Caco-2 (cell line): ENCODE data around the gene SLC6A2. TPM values are rescaled to one million over a fixed set of nuclear protein-coding genes. Genes with fewer than 3 reads are reported as not detected.

Experiments used
- BruUV-seq: library from RNA; stranded (reverse); fragments of 400-500 nt; replicated peaks from 2 replicates; lab custom pipeline; 2021; lab: Mats Ljungman, UMichigan
- CTCF ChIA-PET: fragments of 300-600 bp; sonication (Branson Sonifier 250); formaldehyde crosslinking; loops from one replicate; lab custom pipeline; 2022; ENCODE audit warnings: antibody characterized with exemption; lab: Charles Lee
- POLR2A ChIA-PET: fragments of 300-600 bp; sonication (Branson Sonifier 250); formaldehyde crosslinking; loops from one replicate; lab custom pipeline; 2022; ENCODE audit warnings: antibody characterized with exemption; lab: Charles Lee
- DNase-seq, 2 experiments: peaks; one replicate each; pipeline versions ENCODE4 v3.0.0 to v3.0.0-alpha.2; 2020 to 2022
- H3K27me3 ChIP-seq: replicated peaks from 2 replicates; pipeline ENCODE4 v1.6.0; 2011; ENCODE audit warnings: low read length; ENCODE audit not compliant: control insufficient read depth, insufficient read depth
- H3K36me3 ChIP-seq: 2 replicates; pipeline ENCODE4 v1.5.1; 2011; ENCODE audit warnings: low read length; ENCODE audit not compliant: control insufficient read depth, insufficient read depth
- H3K4me1 ChIP-seq: fragments of 250-450 bp; sonication (Bioruptor Pico); 2 replicates; pipeline ENCODE4 v1.5.1; 2020; ENCODE audit warnings: mild to moderate bottlenecking
- H3K4me3 ChIP-seq: 2 replicates; pipeline ENCODE4 v1.5.1; 2011; ENCODE audit warnings: low read depth, mild to moderate bottlenecking, control low read depth, low read length
- H3K9me3 ChIP-seq: fragments of 250-450 bp; sonication (Bioruptor Pico); 2 replicates; pipeline ENCODE4 v1.5.1; 2020; ENCODE audit warnings: mild to moderate bottlenecking, moderate library complexity
- H3K27ac Mint-ChIP-seq: one replicate; pipeline ENCODE4 v1.8.0; 2022; ENCODE audit warnings: mixed read lengths; ENCODE audit not compliant: unreplicated experiment
- H3K27me3 Mint-ChIP-seq: one replicate; pipeline ENCODE4 v1.8.0; 2022; ENCODE audit warnings: mixed read lengths; ENCODE audit not compliant: insufficient read depth, unreplicated experiment
- H3K36me3 Mint-ChIP-seq: one replicate; pipeline ENCODE4 v1.8.0; 2022; ENCODE audit warnings: mild to moderate bottlenecking, mixed read lengths; ENCODE audit not compliant: insufficient read depth, unreplicated experiment
- H3K4me1 Mint-ChIP-seq: one replicate; pipeline ENCODE4 v1.8.0; 2022; ENCODE audit warnings: low read depth, mixed read lengths; ENCODE audit not compliant: unreplicated experiment
- H3K4me3 Mint-ChIP-seq: one replicate; pipeline ENCODE4 v1.8.0; 2022; ENCODE audit warnings: mild to moderate bottlenecking, moderate library complexity, mixed read lengths; ENCODE audit not compliant: unreplicated experiment
- H3K9me3 Mint-ChIP-seq: one replicate; pipeline ENCODE4 v1.8.0; 2022; ENCODE audit warnings: mixed read lengths; ENCODE audit not compliant: unreplicated experiment
- CTCF ChIP-seq, 2 experiments: fragments of 200-600 bp in 1 of 2; IDR thresholded peaks; 1 replicate in 1 of 2; 2 replicates in 1 of 2; pipeline versions ENCODE4 v1.5.1 to v1.8.0; 2011 to 2022; ENCODE audit warnings: antibody characterized with exemption in 1 of 2, control low read depth in 1 of 2, inconsistent platforms in 1 of 2, low read depth in 1 of 2, low read length in 1 of 2, mild to moderate bottlenecking in 1 of 2, moderate library complexity in 1 of 2; ENCODE audit not compliant: insufficient read depth in 1 of 2, severe bottlenecking in 1 of 2, unreplicated experiment in 1 of 2
- intact Hi-C: fragments of 100-400 bp; cut with micrococcal nuclease; formaldehyde crosslinking; loops from one replicate; pipeline ENCODE4 v1.10.0; 2022; ENCODE audit not compliant: unreplicated experiment
- total RNA-seq: library from RNA; stranded (reverse); gene quantifications from 2 replicates; pipeline ENCODE4 v1.2.3, GENCODE V29; 2022

SLC6A2 gene
- total RNA-seq, 1 experiment from 2014 or later, result not detected

GRCh38 chr16:55634193-55634592, 21.6 kb upstream of the SLC6A2 start:
- no peak for TF ChIP-seq CTCF (IDR thresholded peaks at IDR 0.05; ENCODE audit: insufficient read depth in 1 of 2, low read depth in 1 of 2, low read length in 1 of 2, severe bottlenecking in 1 of 2, unreplicated experiment in 1 of 2)
- intact Hi-C loops, result no loop called here
- ChIA-PET POLR2A (no interaction called here), CTCF (no interaction called here)
- no TSS peak for BruUV-seq
- no peaks in the 10 kb centered on the region for H3K36me3 ChIP-seq
- no peak overlapping the region for H3K4me3 Mint-ChIP-seq
- H3K9me3 ChIP-seq, result 0 out of 2 replicates have a peak, but pooled peaks cover 11% of the 10 kb centered on the region
- H3K27me3 Mint-ChIP-seq, result peaks cover 2% of the 10 kb centered on the region
- no peaks in the 10 kb centered on the region for H3K4me1 Mint-ChIP-seq
- H3K27ac Mint-ChIP-seq, result no peak overlapping the region
- H3K9me3 Mint-ChIP-seq, result peaks cover 19% of the 10 kb centered on the region
- no peaks in the 10 kb centered on the region for H3K27me3 ChIP-seq
- no peaks in the 10 kb centered on the region for H3K36me3 Mint-ChIP-seq
- no peak for DNase-seq
- peaks cover 7% of the 10 kb centered on the region; the same call in 1 of the 2 replicates for H3K4me1 ChIP-seq
- H3K4me3 ChIP-seq, result no peak overlapping the region

GRCh38 chr16:55638256-55638655, 17.5 kb upstream of the SLC6A2 start:
- H3K27ac Mint-ChIP-seq, result no peak overlapping the region
- H3K27me3 Mint-ChIP-seq, result peaks cover 6% of the 10 kb centered on the region
- no peaks in the 10 kb centered on the region for H3K4me1 Mint-ChIP-seq
- no peaks in the 10 kb centered on the region for H3K36me3 ChIP-seq
- no peak overlapping the region for H3K4me3 Mint-ChIP-seq
- no peaks in the 10 kb centered on the region for H3K9me3 ChIP-seq
- no peaks in the 10 kb centered on the region for H3K27me3 ChIP-seq
- no peak for DNase-seq
- H3K4me3 ChIP-seq, result no peak overlapping the region
- H3K4me1 ChIP-seq, result peaks cover 7% of the 10 kb centered on the region; the same call in 1 of the 2 replicates
- no TSS peak for BruUV-seq
- no peaks in the 10 kb centered on the region for H3K36me3 Mint-ChIP-seq
- CTCF ChIA-PET, result no interaction called here
- TF ChIP-seq CTCF (IDR thresholded peaks at IDR 0.05; ENCODE audit: insufficient read depth in 1 of 2, low read depth in 1 of 2, low read length in 1 of 2, severe bottlenecking in 1 of 2, unreplicated experiment in 1 of 2), result no peak
- no peaks in the 10 kb centered on the region for H3K9me3 Mint-ChIP-seq
- POLR2A ChIA-PET, result no interaction called here
- intact Hi-C loops, result no loop called here

- no peak overlapping the region for H3K4me3 ChIP-seq
- no peaks in the 10 kb centered on the region for H3K9me3 Mint-ChIP-seq
- H3K4me3 Mint-ChIP-seq, result no peak overlapping the region
- no TSS peak for BruUV-seq
- POLR2A ChIA-PET, result no interaction called here
- TF ChIP-seq CTCF (IDR thresholded peaks at IDR 0.05; ENCODE audit: insufficient read depth in 1 of 2, low read depth in 1 of 2, low read length in 1 of 2, severe bottlenecking in 1 of 2, unreplicated experiment in 1 of 2), result no peak
- no peaks in the 10 kb centered on the region for H3K9me3 ChIP-seq
- H3K36me3 Mint-ChIP-seq, result no peaks in the 10 kb centered on the region
- H3K27ac Mint-ChIP-seq, result no peak overlapping the region
- DNase-seq, result no peak
- CTCF ChIA-PET, result no interaction called here
- no peaks in the 10 kb centered on the region for H3K27me3 ChIP-seq
- intact Hi-C loops, result loop anchor here (10.0 kb wide), 1 partner anchor 146 kb away; no protein-coding TSS in a partner anchor
- H3K4me1 Mint-ChIP-seq, result no peaks in the 10 kb centered on the region
- peaks cover 7% of the 10 kb centered on the region; the same call in 1 of the 2 replicates for H3K4me1 ChIP-seq
- H3K36me3 ChIP-seq, result no peaks in the 10 kb centered on the region
- H3K27me3 Mint-ChIP-seq, result peaks cover 8% of the 10 kb centered on the region
Measured at GRCh38 chr16:55640701-55641327, 15.0 kb upstream of the SLC6A2 start.
